Esophagus squamous epithelium (tissue), 5 donors: Measurements from ENCODE around the gene TRPT1. TPM values are rescaled to one million over a fixed set of nuclear protein-coding genes. Genes with fewer than 3 reads are reported as not detected.

Experiments
- DNase-seq: peaks from one replicate; lab custom pipeline; 2025; lab: John Stamatoyannopoulos, UW
- H3K27ac ChIP-seq, 4 donors: fragments of 200-600 bp; sonication (generic); one replicate each; pipeline ENCODE4 v1.5.1; 2016 to 2019; ENCODE audit warnings: mild to moderate bottlenecking in 1 of 4
- H3K27me3 ChIP-seq, 4 donors: fragments of 200-600 bp; sonication (generic); 1 replicate in 3 of 4; 2 replicates in 1 of 4; pipeline versions ENCODE4 v1.5.1 to v1.6.0; 2017 to 2021; ENCODE audit warnings: antibody characterized with exemption in 1 of 4
- H3K36me3 ChIP-seq, 3 donors: fragments of 200-600 bp; sonication (generic); one replicate each; pipeline ENCODE4 v1.5.1; 2016 to 2019
- H3K4me1 ChIP-seq, 3 donors: fragments of 200-600 bp; sonication (generic); one replicate each; pipeline ENCODE4 v1.5.1; 2017 to 2019
- H3K4me3 ChIP-seq, 4 donors: fragments of 200-600 bp; sonication (generic); 1 replicate in 3 of 4; 2 replicates in 1 of 4; pipeline ENCODE4 v1.5.1; 2016 to 2019; ENCODE audit warnings: mild to moderate bottlenecking in 2 of 4, moderate library complexity in 1 of 4
- H3K9me3 ChIP-seq, 3 donors: fragments of 200-600 bp; sonication (generic); one replicate each; pipeline ENCODE4 v1.5.1; 2016 to 2019
- POLR2A ChIP-seq, 4 donors: fragments of 450-650 bp; IDR thresholded peaks; one replicate each; pipeline ENCODE4 v1.6.1; 2017; ENCODE audit warnings: antibody characterized with exemption in 4 of 4, mild to moderate bottlenecking in 4 of 4, moderate library complexity in 3 of 4
- WGBS, 2 donors: methylation state at CpG; one replicate each; pipeline ENCODE4 v1.1.5; 2018; 5-methylcytosine and 5-hydroxymethylcytosine counted together
- intact Hi-C: fragments of 100-400 bp; cut with DNase I; formaldehyde crosslinking; loops from one replicate; pipeline ENCODE4 v1.15.0; 2022
- total RNA-seq, 4 donors: library from RNA; depleted of rRNA; stranded (reverse); fragments of >200 nt; gene quantifications; one replicate each; pipeline ENCODE4 v1.1.0, GENCODE V29; 2016
- TF ChIP-seq, protein P1 (sequence below), 6 experiments: fragments of 450-650 bp in 4 of 6; fragments of 200-600 bp in 2 of 6; sonication (generic) in 2 of 6; IDR thresholded peaks; one replicate each; pipeline ENCODE4 v1.5.1; 2016 to 2019; ENCODE audit warnings: antibody characterized with exemption in 6 of 6, mild to moderate bottlenecking in 4 of 6, moderate library complexity in 4 of 6
- donor health status: DM: yes; HTN: yes; CAD: no.

Gene TRPT1, protein sequence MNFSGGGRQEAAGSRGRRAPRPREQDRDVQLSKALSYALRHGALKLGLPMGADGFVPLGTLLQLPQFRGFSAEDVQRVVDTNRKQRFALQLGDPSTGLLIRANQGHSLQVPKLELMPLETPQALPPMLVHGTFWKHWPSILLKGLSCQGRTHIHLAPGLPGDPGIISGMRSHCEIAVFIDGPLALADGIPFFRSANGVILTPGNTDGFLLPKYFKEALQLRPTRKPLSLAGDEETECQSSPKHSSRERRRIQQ
- 10 to 100 TPM; 23.9 to 68.7 (median 45.8) TPM for total RNA-seq

DNA sequence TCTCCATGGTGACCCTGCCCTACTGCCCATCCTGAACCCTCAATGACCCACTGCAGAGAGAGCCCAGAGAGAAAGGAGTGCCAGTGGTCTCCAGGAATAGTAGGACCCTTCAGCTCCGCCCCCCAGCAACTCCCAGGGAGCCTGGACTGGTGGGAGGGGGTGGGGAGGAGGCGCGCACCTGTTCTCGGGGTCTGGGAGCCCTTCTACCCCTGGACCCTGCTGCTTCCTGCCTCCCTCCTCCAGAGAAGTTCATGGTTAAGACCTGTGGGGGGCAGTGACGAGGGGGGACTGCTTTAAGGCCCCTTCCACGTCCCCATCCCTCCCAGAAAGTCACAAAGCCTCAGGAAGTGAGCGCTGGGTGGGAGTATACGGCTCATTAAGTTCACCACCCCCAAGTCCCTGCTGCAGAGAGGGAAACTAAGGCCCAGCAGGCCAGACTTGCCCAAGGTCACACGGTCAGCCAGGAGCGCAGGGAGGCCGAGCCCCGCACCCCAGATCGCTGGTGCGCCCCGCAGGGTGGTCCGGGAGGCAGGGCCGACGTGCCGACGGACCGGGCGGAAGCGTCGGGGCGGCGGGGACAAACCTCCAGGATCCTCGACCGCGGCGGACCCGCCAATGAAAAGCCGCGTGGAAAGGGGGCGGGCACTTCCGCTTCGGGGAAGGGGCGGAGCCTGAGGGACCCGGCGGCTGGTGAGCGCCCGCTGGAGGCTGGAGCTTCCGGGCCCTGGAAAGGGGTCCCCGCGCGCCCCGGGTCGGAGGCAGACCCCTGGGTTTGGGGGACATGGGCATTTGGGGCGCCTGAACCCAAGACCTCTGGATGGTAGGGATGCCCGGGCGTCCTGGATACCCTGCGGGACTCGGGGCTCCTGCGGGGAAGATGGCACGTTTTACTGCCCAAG lies at the start of gene TRPT1, which contains the start of gene NUDT22:
TSS of gene TRPT1 (minus strand) at position 579 of the 899 bp plus-strand sequence. CDS start at position 253, 326 bp downstream.
TSS of gene NUDT22 (plus strand) at position 667 of the 899 bp plus-strand sequence. CDS start 379 bp downstream, outside the sequence.
- Histone ChIP-seq H3K27ac (peak within 1 kb of the TSS; percentile 90 to 97 (median 93)), H3K9me3 (no peaks in the 10 kb centered on the region), H3K36me3 (peaks cover 0 to 19% (median 0%) of the 10 kb centered on the region in 3 donors), H3K27me3 (no peaks in the 10 kb centered on the region), H3K4me1 (peaks cover 26 to 81% (median 31%) of the 10 kb centered on the region in 3 donors), H3K4me3 (peak within 1 kb of the TSS; percentile 60 to 91 (median 84))
- no peak for DNase-seq
- WGBS, 2 donors = 2% methylated on average over 13 of the region's 54 CpGs; no CpG with 5 or more reads in 1 of the 2 donors
- TF ChIP-seq, protein P1, sequence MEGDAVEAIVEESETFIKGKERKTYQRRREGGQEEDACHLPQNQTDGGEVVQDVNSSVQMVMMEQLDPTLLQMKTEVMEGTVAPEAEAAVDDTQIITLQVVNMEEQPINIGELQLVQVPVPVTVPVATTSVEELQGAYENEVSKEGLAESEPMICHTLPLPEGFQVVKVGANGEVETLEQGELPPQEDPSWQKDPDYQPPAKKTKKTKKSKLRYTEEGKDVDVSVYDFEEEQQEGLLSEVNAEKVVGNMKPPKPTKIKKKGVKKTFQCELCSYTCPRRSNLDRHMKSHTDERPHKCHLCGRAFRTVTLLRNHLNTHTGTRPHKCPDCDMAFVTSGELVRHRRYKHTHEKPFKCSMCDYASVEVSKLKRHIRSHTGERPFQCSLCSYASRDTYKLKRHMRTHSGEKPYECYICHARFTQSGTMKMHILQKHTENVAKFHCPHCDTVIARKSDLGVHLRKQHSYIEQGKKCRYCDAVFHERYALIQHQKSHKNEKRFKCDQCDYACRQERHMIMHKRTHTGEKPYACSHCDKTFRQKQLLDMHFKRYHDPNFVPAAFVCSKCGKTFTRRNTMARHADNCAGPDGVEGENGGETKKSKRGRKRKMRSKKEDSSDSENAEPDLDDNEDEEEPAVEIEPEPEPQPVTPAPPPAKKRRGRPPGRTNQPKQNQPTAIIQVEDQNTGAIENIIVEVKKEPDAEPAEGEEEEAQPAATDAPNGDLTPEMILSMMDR (IDR thresholded peaks at IDR 0.05) = peak in 3 of 6 experiments; percentile 18 to 37 (median 32)
- TF ChIP-seq POLR2A (IDR thresholded peaks at IDR 0.05) = peak in 2 of 4 donors; percentile 86 to 93
- intact Hi-C loops = no loop called here

DNA sequence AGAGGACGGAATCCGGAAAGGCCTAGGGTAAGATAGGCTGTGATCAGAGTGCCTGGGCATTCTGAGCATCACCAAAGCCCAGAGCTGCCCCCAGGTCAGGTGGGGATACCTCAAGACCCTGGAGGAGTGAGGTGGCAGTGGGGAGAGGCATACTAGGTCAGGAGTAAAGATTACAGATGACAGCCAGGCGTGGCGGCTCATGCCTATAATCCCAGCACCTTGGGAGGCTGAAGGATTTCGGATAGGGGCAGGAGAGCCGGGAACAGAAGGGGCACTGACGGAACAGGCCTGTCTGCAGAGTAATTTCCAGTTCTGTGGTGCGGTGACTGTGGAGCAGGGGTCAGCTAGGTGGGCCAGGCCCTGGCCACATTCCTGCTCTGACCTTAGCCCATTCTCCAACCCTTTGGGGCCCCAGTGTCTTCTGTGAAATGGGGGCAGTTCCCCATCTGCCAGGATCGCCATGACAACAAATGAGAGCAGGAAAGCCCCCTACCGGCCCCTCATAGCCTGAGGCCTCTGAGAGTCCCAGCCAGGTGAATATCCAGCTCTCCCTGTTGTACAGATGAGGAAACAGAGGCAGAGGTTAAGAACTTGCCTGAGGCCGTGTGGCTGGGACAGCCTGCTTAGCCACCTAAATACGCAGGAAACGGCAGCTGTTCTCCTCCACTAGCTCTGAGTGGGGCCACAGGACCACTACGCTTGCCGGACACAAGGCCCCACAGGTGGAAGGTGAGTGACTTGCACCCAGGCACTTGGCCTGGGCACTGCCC lies 49.2 kb upstream of the TRPT1 start:
- no peak for TF ChIP-seq POLR2A (IDR thresholded peaks at IDR 0.05)
- TF ChIP-seq, protein P1 (IDR thresholded peaks at IDR 0.05) = no peak
- H3K4me1 ChIP-seq = peaks cover 13 to 54% (median 17%) of the 10 kb centered on the region in 3 donors
- H3K36me3 ChIP-seq = peaks cover 0 to 52% (median 9%) of the 10 kb centered on the region in 3 donors
- no peak overlapping the region for H3K4me3 ChIP-seq
- WGBS, 2 donors = 90 to 93% methylated on average over 9 to 11 of the region's 15 CpGs
- DNase-seq = no peak
- H3K9me3 ChIP-seq = no peaks in the 10 kb centered on the region
- H3K27me3 ChIP-seq = no peaks in the 10 kb centered on the region
- intact Hi-C loops = no loop called here
- peak overlapping the region in 2 of 4 donors; percentile 66 to 81 for H3K27ac ChIP-seq

DNA sequence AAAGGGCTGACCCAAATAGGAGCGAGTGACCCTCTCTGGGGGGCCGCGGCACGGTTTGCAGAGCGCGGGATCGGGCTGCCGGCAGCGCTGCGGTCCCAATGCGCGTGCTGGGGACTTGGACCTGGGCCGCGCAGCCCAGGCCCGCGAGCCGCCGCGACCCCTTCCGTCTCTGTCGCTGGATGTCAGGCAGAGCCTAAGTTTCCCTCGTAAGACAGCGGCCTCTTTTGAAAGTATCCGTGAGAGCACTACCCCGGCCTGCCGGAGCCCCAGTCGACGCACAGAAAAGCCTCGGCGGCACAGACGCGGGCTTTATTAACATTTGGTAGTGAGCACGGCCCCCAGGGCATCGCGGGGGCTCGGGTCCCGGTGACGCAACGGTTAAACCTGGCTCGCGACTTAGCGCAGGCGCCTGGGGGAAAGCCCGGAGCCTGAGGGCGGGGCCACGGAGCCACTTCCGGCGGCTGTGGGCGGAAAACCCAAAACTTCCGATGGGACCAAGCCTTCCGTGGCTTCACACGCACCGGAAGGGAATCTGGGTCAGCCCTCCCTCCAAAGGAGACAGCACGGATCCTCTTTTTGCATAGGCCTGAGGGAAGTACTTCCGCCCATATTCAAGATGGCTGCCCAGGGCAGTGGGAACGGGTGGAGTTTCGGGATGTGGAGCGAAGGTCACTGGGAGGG lies 43.7 kb upstream of the TRPT1 start:
- peak; percentile 83 for DNase-seq
- WGBS, 2 donors = 0% methylated on average over 6 to 12 of the region's 58 CpGs
- H3K4me1 ChIP-seq = peaks cover 31 to 63% (median 32%) of the 10 kb centered on the region in 3 donors
- H3K27me3 ChIP-seq = no peaks in the 10 kb centered on the region
- intact Hi-C loops = no loop called here
- H3K27ac ChIP-seq = peak overlapping the region; percentile 98 to 99 (median 98)
- peak overlapping the region; percentile 58 to 87 (median 76) for H3K4me3 ChIP-seq
- H3K9me3 ChIP-seq = no peaks in the 10 kb centered on the region
- H3K36me3 ChIP-seq = peaks cover 4 to 30% (median 9%) of the 10 kb centered on the region in 3 donors
- TF ChIP-seq, protein P1 (IDR thresholded peaks at IDR 0.05) = peak in 3 of 6 experiments; percentile 7 to 27 (median 10)
- peak in 3 of 4 donors; percentile 17 to 55 (median 29) for TF ChIP-seq POLR2A (IDR thresholded peaks at IDR 0.05)

DNA sequence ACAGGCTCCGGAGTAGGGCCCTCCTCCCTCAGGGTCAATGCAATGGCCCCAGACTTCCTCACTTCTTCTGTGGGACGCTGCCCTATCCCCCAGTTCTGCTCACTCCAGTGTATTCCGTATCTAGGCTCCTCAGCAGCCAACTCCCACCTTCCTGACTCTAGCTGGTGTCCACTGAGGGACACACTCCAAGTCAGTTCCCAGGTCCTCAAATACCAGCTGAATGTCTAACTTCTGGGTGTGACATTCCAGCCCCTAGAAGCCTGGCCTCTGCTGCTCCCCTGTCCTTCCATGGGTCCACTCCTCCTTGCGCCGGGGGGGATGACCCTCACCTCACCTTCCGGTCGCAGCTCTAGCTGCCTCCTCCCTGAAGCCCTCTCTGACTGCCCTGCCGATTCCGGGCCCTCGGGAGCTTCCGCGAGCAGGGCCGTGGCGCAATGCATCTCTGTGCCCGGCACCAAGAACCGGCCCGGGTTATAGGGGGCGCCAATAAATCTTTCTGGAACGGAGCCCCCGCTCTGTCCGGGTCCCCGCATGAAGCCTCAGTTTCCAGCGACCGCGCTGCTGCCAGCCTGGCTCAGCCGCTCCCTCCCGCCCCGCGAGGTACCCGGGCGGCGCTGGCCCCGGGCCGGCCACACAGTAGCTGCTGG lies 43.0 kb upstream of the TRPT1 start:
- H3K27ac ChIP-seq = peak overlapping the region; percentile 98 to 99 (median 98)
- 0 to 2% methylated on average over 7 to 10 of the region's 34 CpGs for WGBS, 2 donors
- TF ChIP-seq, protein P1 (IDR thresholded peaks at IDR 0.05) = no peak
- no peak for TF ChIP-seq POLR2A (IDR thresholded peaks at IDR 0.05)
- intact Hi-C loops = no loop called here
- DNase-seq = no peak
- peaks cover 9 to 34% (median 12%) of the 10 kb centered on the region in 3 donors for H3K36me3 ChIP-seq
- peak overlapping the region; percentile 58 to 87 (median 76) for H3K4me3 ChIP-seq
- H3K27me3 ChIP-seq = no peaks in the 10 kb centered on the region
- peaks cover 31 to 63% (median 32%) of the 10 kb centered on the region in 3 donors for H3K4me1 ChIP-seq
- no peaks in the 10 kb centered on the region for H3K9me3 ChIP-seq
